ENCODE results near the gene GPRASP3. TPM values are rescaled to one million over a fixed set of nuclear protein-coding genes. Genes with fewer than 3 reads are reported as not detected.

The GPRASP3 gene
- total RNA-seq, 4 donors from 2014 or later: 3.7 to 6.9 (median 4.6) TPM

- Histone ChIP-seq H3K27me3 (peaks cover 0 to 2% (median 0%) of the 10 kb centered on the region in 4 donors), H3K4me1 (no peaks in the 10 kb centered on the region), H3K9me3 (peaks cover 0 to 6% (median 0%) of the 10 kb centered on the region in 4 donors), H3K36me3 (no peaks in the 10 kb centered on the region), H3K27ac (replicated peaks in 1 of 4) (no peak overlapping the region), H3K4me3 (no peak overlapping the region)
- DNase-seq (ENCODE audit: extremely low spot score): no peak
- TF ChIP-seq CTCF (IDR thresholded peaks at IDR 0.05) (no peak), POLR2AphosphoS5 (IDR thresholded peaks at IDR 0.05) (no peak), POLR2A (IDR thresholded peaks at IDR 0.05; ENCODE audit: low read depth) (no peak), EP300 (IDR thresholded peaks at IDR 0.05) (no peak)
- intact Hi-C loops (cut with DNase I): no loop called here
Observed at GRCh38 chrX:102696306-102696705, 24.2 kb upstream of the GPRASP3 start.

DNA sequence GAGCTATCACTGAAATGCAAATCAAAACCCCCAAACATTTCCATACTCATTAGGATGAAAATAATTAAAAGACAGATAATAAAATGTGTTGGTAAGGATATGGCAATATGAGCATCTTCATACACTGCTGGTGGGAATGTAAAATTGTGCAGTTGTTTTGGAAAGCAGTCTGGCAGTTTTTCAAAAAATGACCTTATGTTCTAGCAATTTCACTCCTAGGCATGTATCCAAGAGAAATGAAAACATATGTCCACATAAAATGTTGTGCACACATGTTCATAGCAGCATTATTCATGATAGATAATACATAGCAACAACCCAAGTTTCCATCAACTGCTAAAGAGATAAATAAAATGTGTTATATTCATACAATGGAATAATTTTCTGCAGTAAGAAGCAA lies 23.0 kb upstream of the GPRASP3 start:
- intact Hi-C loops (cut with DNase I): no loop called here
- Histone ChIP-seq H3K27me3 (peaks cover 0 to 12% (median 0%) of the 10 kb centered on the region in 4 donors), H3K36me3 (no peaks in the 10 kb centered on the region), H3K4me1 (no peaks in the 10 kb centered on the region), H3K4me3 (no peak overlapping the region), H3K9me3 (no peaks in the 10 kb centered on the region), H3K27ac (replicated peaks in 1 of 4) (no peak overlapping the region)
- no peak for TF ChIP-seq POLR2A (IDR thresholded peaks at IDR 0.05; ENCODE audit: low read depth)
- TF ChIP-seq EP300 (IDR thresholded peaks at IDR 0.05): no peak
- TF ChIP-seq POLR2AphosphoS5 (IDR thresholded peaks at IDR 0.05): no peak
- no peak for TF ChIP-seq CTCF (IDR thresholded peaks at IDR 0.05)
- no peak for DNase-seq (ENCODE audit: extremely low spot score)

DNA sequence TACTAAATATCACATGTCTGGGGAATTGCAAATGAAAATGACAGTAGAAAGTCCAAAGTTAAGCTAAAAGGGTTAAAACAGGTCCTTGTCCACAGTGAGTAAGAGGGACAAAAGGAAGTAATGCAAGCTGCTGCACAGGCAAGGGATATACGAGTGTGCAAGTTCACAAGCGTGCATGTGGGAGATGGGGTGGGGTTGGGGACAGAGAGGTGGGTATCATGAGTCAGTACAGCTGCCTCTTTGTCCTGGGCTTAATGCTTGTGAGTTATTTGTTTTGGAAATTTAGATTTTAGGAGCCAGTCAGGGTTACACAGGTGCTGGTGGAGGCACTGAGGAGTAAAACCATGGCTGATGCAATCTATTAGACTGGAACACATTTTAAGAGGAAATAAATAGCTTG lies 11.6 kb upstream of the GPRASP3 start:
- no peak for DNase-seq (ENCODE audit: extremely low spot score)
- 60% methylated on average over 2 of the region's 2 CpGs for WGBS
- Histone ChIP-seq H3K27me3 (no peaks in the 10 kb centered on the region), H3K9me3 (no peaks in the 10 kb centered on the region), H3K4me1 (peaks cover 0 to 11% (median 8%) of the 10 kb centered on the region in 4 donors), H3K4me3 (no peak overlapping the region), H3K27ac (replicated peaks in 1 of 4) (no peak overlapping the region), H3K36me3 (no peaks in the 10 kb centered on the region)
- intact Hi-C loops (cut with DNase I): no loop called here
- TF ChIP-seq EP300 (IDR thresholded peaks at IDR 0.05) (no peak), POLR2A (IDR thresholded peaks at IDR 0.05; ENCODE audit: low read depth) (no peak), CTCF (IDR thresholded peaks at IDR 0.05) (no peak), POLR2AphosphoS5 (IDR thresholded peaks at IDR 0.05) (no peak)

DNA sequence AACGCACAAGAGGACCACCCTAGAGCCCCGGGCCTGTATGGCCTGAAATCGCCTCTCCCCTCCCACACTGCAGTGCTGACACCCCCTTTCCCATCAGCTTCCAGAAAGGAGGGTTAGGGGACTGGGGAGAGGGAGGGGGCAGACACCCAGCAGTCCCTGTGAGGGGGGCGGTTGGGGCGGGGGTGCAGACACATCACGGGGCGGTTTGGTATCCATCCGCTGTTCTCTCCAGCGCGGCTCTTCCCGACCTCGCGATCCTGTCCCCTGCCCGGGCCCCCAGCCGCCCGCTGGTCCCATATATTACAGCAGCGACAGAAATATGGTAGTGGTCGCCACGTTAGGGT lies 8.7 kb upstream of the GPRASP3 start:
- WGBS: 35% methylated on average over 4 of the region's 19 CpGs
- Histone ChIP-seq H3K4me1 (peaks cover 0 to 11% (median 8%) of the 10 kb centered on the region in 4 donors), H3K36me3 (no peaks in the 10 kb centered on the region), H3K27me3 (no peaks in the 10 kb centered on the region), H3K27ac (replicated peaks in 1 of 4) (peak overlapping the region in 2 of 4 donors; percentile 88 to 91), H3K9me3 (no peaks in the 10 kb centered on the region), H3K4me3 (peak overlapping the region; percentile 65 to 76 (median 66))
- TF ChIP-seq EP300 (IDR thresholded peaks at IDR 0.05): no peak
- no peak for TF ChIP-seq POLR2AphosphoS5 (IDR thresholded peaks at IDR 0.05)
- TF ChIP-seq POLR2A (IDR thresholded peaks at IDR 0.05; ENCODE audit: low read depth): no peak
- no peak for TF ChIP-seq CTCF (IDR thresholded peaks at IDR 0.05)
- intact Hi-C loops (cut with DNase I): no loop called here
- no peak for DNase-seq (ENCODE audit: extremely low spot score)

DNA sequence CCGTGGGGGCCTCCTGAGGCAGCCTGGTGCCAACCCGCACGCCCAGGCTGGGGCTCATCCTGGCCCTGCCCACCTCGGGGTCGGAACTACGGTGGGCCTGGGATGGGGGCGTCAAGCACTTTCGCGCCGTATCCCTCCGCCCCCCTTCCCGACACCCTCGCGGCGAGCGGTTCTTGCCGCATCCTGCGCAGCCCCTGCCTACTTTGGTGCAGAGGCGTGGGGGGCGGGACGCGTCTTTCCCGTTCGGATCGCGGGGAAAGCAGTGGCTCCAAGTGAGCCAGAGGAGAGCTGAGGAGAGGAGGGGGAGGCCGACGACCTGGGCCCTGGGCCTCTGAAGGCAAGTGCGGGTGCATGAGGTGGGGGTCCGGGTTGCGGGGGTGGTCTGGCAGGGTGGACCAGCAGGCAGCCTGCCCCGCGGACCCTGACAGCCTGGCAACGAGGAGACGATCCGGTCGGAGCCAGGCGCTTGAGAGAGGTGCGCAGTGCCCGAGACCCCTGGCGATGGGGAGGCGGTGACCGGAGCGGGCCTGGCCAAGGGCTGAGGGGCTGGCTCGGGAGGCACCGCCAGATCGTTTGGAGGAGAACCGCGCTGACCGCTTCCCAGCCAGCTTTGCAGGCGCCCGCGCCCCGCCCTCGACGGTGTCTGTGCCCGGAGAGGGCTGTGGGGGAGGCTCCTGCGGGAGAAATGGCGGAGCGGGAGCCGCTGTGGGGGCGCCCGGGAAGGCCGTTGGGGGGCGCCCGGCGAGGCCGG lies 8.2 kb upstream of the GPRASP3 start, which contains the start of gene GPRASP2:
Gene GPRASP2 (plus strand): TSS at position 233 of the 751 bp plus-strand sequence. CDS start 2,422 bp downstream, outside the sequence.
- TF ChIP-seq CTCF (IDR thresholded peaks at IDR 0.05): no peak
- peak in 1 of 2 donors; percentile 37 for TF ChIP-seq POLR2AphosphoS5 (IDR thresholded peaks at IDR 0.05)
- Histone ChIP-seq H3K27me3 (no peaks in the 10 kb centered on the region), H3K4me3 (peak within 1 kb of the TSS; percentile 65 to 76 (median 66)), H3K4me1 (peaks cover 0 to 11% (median 8%) of the 10 kb centered on the region in 4 donors), H3K36me3 (no peaks in the 10 kb centered on the region), H3K9me3 (no peaks in the 10 kb centered on the region), H3K27ac (replicated peaks in 1 of 4) (peak within 1 kb of the TSS; percentile 83 to 91 (median 87))
- WGBS: 37% methylated on average over 16 of the region's 68 CpGs
- intact Hi-C loops (cut with DNase I): no loop called here
- DNase-seq (ENCODE audit: extremely low spot score): no peak

Data from esophagus muscularis mucosa (tissue), 4 donors.